Prostate gland (tissue), 2 donors: ENCODE measurements around the gene ORAI2.

ENCODE experiments used
- POLR2AphosphoS5 ChIP-seq: sonication (generic); formaldehyde crosslinking; IDR thresholded peaks from one replicate; pipeline ENCODE4 v1.6.1; 2017; ENCODE audit warnings: antibody characterized with exemption
- TF ChIP-seq, protein P1 (sequence below), 4 experiments: fragments of 200-600 bp in 2 of 4; fragments of 450-650 bp in 2 of 4; sonication (generic) in 2 of 4; IDR thresholded peaks; 1 replicate in 3 of 4; 2 replicates in 1 of 4; pipeline ENCODE4 v1.5.1; 2016 to 2019; ENCODE audit warnings: antibody characterized with exemption in 4 of 4, mild to moderate bottlenecking in 2 of 4, moderate library complexity in 2 of 4

DNA sequence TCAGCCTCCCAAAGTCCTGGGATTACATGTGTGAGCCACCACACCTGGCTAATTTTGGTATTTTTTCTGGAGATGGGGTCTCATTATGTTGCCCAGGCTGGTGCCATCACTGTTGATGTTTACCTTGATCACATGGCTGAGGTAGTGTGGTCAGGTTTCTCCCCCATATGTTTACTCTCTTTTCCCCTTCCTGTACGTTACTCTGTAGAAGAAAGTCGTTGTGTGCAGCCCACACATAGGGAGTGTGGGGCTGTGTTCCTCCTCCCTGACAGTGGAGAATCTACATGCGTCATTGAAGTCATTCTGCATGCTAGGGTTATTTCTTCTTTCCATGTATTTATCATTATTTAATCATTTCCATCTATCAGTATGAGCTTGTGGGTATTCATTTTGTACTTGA is 16.3 kb upstream of the ORAI2 start:
- TF ChIP-seq, protein P1, sequence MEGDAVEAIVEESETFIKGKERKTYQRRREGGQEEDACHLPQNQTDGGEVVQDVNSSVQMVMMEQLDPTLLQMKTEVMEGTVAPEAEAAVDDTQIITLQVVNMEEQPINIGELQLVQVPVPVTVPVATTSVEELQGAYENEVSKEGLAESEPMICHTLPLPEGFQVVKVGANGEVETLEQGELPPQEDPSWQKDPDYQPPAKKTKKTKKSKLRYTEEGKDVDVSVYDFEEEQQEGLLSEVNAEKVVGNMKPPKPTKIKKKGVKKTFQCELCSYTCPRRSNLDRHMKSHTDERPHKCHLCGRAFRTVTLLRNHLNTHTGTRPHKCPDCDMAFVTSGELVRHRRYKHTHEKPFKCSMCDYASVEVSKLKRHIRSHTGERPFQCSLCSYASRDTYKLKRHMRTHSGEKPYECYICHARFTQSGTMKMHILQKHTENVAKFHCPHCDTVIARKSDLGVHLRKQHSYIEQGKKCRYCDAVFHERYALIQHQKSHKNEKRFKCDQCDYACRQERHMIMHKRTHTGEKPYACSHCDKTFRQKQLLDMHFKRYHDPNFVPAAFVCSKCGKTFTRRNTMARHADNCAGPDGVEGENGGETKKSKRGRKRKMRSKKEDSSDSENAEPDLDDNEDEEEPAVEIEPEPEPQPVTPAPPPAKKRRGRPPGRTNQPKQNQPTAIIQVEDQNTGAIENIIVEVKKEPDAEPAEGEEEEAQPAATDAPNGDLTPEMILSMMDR (IDR thresholded peaks at IDR 0.05) = no peak
- no peak for TF ChIP-seq POLR2AphosphoS5
